ENCODE data around the gene SHCBP1L. TPM values are rescaled to one million over a fixed set of nuclear protein-coding genes. Genes with fewer than 3 reads are reported as not detected.

SHCBP1L gene
- total and polyA plus RNA-seq, 9 of the 15 experiments (the other 6 are each of a cell fraction or from before 2014, with no cell fraction given) = not detected

GRCh38 chr1:182998482-182998881, 45.5 kb upstream of the SHCBP1L start:
- CTCF ChIA-PET (ENCODE audit: low intra/inter-chr PET ratio) = no interaction called here

More at GRCh38 chr1:182998482-182998881, 45.5 kb upstream of the SHCBP1L start:
- in situ Hi-C loops (cut with MboI) = no loop called here
- DNase-seq (ENCODE audit: extremely low read depth in 1 of 4, low spot score in 3 of 4) (no peak), FAIRE-seq (no peak), ATAC-seq (no peak)
- Histone ChIP-seq H3K4me3 (no peak overlapping the region), H3K9me1 (ENCODE audit: control insufficient read depth, insufficient read depth, low read length) (no peaks in the 10 kb centered on the region), H3K9me3 (replicated peaks; ENCODE audit: control insufficient read depth, insufficient read depth, low read depth, low read length) (no peaks in the 10 kb centered on the region), H4K20me1 (replicated peaks; ENCODE audit: control insufficient read depth, insufficient read depth, low read length) (no peaks in the 10 kb centered on the region), H3K27me3 (ENCODE audit: control insufficient read depth in 2 of 2, insufficient read depth in 2 of 2, low read length in 2 of 2) (no peaks in the 10 kb centered on the region), H3K36me3 (ENCODE audit: control insufficient read depth, insufficient read depth, low read length) (no peaks in the 10 kb centered on the region), H3K4me2 (ENCODE audit: insufficient read depth, low read length) (no peak overlapping the region), H3K9ac (ENCODE audit: insufficient read depth in 1 of 2, low read depth in 2 of 2, low read length in 2 of 2) (no peak overlapping the region), H3K79me2 (ENCODE audit: control insufficient read depth, insufficient read depth, low read length) (no peaks in the 10 kb centered on the region), H3K27ac (ENCODE audit: extremely low read depth, low read depth, low read length) (no peak overlapping the region), H2AFZ (ENCODE audit: low read depth, low read length) (no peak overlapping the region), H3K4me1 (replicated peaks in 1 of 2; ENCODE audit: control insufficient read depth in 2 of 2, insufficient read depth in 2 of 2, low read length in 2 of 2) (no peaks in the 10 kb centered on the region)
- POLR2A ChIA-PET = no interaction called here
- no TSS peak for BruUV-seq (replicated peaks)
- TF ChIP-seq CHAMP1 (IDR thresholded peaks at IDR 0.05) (no peak), KDM4B (IDR thresholded peaks at IDR 0.05; ENCODE audit: borderline replicate concordance in 2 of 2, low read depth in 1 of 2) (no peak), TCFL5 (CRISPR knock-in tag; conservative IDR thresholded peaks at IDR 0.05) (no peak), PTBP1 (IDR thresholded peaks at IDR 0.05; ENCODE audit: low read depth, low read length) (no peak), DIDO1 (tag; IDR thresholded peaks at IDR 0.05; ENCODE audit: low read depth) (no peak), ZNF146 (CRISPR knock-in tag; IDR thresholded peaks at IDR 0.05; ENCODE audit: unreplicated experiment) (no peak), ZNF316 (IDR thresholded peaks at IDR 0.05) (no peak), NR2C1 (IDR thresholded peaks at IDR 0.05) (no peak), NR2C1 (tag; IDR thresholded peaks at IDR 0.05) (no peak), OTX1 (CRISPR knock-in tag; IDR thresholded peaks at IDR 0.05) (no peak), TFAM (CRISPR knock-in tag; conservative IDR thresholded peaks at IDR 0.05) (no peak), TRIM24 (IDR thresholded peaks at IDR 0.05) (no peak), MCM2 (IDR thresholded peaks at IDR 0.05; ENCODE audit: low read depth) (no peak), HDAC1 (IDR thresholded peaks at IDR 0.05) (no peak), KDM5B (IDR thresholded peaks at IDR 0.05; ENCODE audit: insufficient replicate concordance, low read depth, low read length) (no peak), MTA2 (IDR thresholded peaks at IDR 0.05; ENCODE audit: low read depth) (no peak), HMGXB4 (CRISPR knock-in tag; IDR thresholded peaks at IDR 0.05) (no peak), TRIM25 (IDR thresholded peaks at IDR 0.05; ENCODE audit: borderline replicate concordance) (no peak), XRCC4 (IDR thresholded peaks at IDR 0.05; ENCODE audit: extremely low read depth, insufficient read depth, insufficient read length) (no peak), ESRRA (IDR thresholded peaks at IDR 0.05; ENCODE audit: borderline replicate concordance, low read depth) (no peak), FOXP1 (CRISPR knock-in tag; IDR thresholded peaks at IDR 0.05) (no peak)
- intact Hi-C loops (cut with micrococcal nuclease) = no loop called here

Data from K562 (cell line).